HepG2 (cell line): ENCODE results near the gene PMVK. TPM values are rescaled to one million over a fixed set of nuclear protein-coding genes. Genes with fewer than 3 reads are reported as not detected.

Experiments
- ATAC-seq: fragments of 200-7000 bp; cut with Tn5 transposase; 3 replicates; pipeline ENCODE4 v1.9.1; 2020; ENCODE audit warnings: mild to moderate bottlenecking, moderate library complexity
- BruUV-seq: library from RNA; stranded (reverse); fragments of 400-500 nt; replicated peaks from 2 replicates; lab custom pipeline; 2021; lab: Mats Ljungman, UMichigan
- CTCF ChIA-PET: fragments of 300-600 bp; formaldehyde crosslinking; extraction: SDS; loops from one replicate; lab custom pipeline; 2021; ENCODE audit warnings: low total read pairs, inconsistent platforms, low intra/inter-chr PET ratio; lab: Yijun Ruan, JAX
- POLR2A ChIA-PET: fragments of 350-600 bp; sonication (Branson Sonifier 250); formaldehyde crosslinking; loops from one replicate; lab custom pipeline; 2020; ENCODE audit warnings: antibody characterized with exemption, inconsistent platforms; lab: Yijun Ruan, JAX
- DNase-seq: peaks from one replicate; pipeline ENCODE4 v3.0.0-alpha.2; 2015; ENCODE audit warnings: low spot score
- FAIRE-seq: peaks from 3 replicates; lab custom pipeline; 2011; peaks lifted over from hg19 to GRCh38; lab: Jason Lieb, UNC
- H2AFZ ChIP-seq: one replicate; pipeline ENCODE4 v1.6.1; 2011; ENCODE audit warnings: low read length, inconsistent platforms
- H3K27ac ChIP-seq: fragments of 300-600 bp; 3 replicates; pipeline ENCODE4 v1.8.0; 2011; ENCODE audit warnings: mixed run types, mild to moderate bottlenecking, mixed read lengths, low read length, inconsistent platforms; ENCODE audit not compliant: insufficient read depth; ENCODE audit errors: extremely low read length
- H3K27me3 ChIP-seq, 2 experiments: fragments of 200-600 bp in 1 of 2; 2 replicates in 1 of 2; 3 replicates in 1 of 2; pipeline versions ENCODE4 v1.6.0 to v1.8.0; 2011; ENCODE audit warnings: low read length in 2 of 2, mild to moderate bottlenecking in 2 of 2, moderate library complexity in 2 of 2, inconsistent platforms in 1 of 2; ENCODE audit not compliant: insufficient read depth in 2 of 2, control insufficient read depth in 1 of 2
- H3K36me3 ChIP-seq, 2 experiments: fragments of 200-600 bp in 1 of 2; replicated peaks in 1 of 2; 2 replicates in 1 of 2; 3 replicates in 1 of 2; pipeline versions ENCODE4 v1.5.1 to v1.8.0; 2011; ENCODE audit warnings: low read length in 2 of 2, inconsistent platforms in 1 of 2; ENCODE audit not compliant: insufficient read depth in 2 of 2, control insufficient read depth in 1 of 2
- H3K4me1 ChIP-seq: 2 replicates; pipeline ENCODE4 v1.5.1; 2012; ENCODE audit warnings: low read length, inconsistent platforms; ENCODE audit not compliant: insufficient read depth
- H3K4me2 ChIP-seq: 2 replicates; pipeline ENCODE4 v1.6.0; 2011; ENCODE audit warnings: low read depth, low read length, inconsistent platforms
- H3K4me3 ChIP-seq, 3 experiments: fragments of 200-600 bp in 1 of 3; sonication (generic), shearing (Covaris generic) in 1 of 3; replicated peaks in 1 of 3; 2 replicates each; pipeline ENCODE4 v1.5.1; 2011 to 2016; ENCODE audit warnings: low read length in 3 of 3, inconsistent platforms in 2 of 3, low read depth in 2 of 3, mild to moderate bottlenecking in 2 of 3, control low read depth in 1 of 3, mixed read lengths in 1 of 3; ENCODE audit not compliant: insufficient read depth in 1 of 3
- H3K79me2 ChIP-seq: one replicate; pipeline ENCODE4 v1.6.1; 2011; ENCODE audit warnings: low read length, inconsistent platforms; ENCODE audit not compliant: insufficient read depth
- H3K9ac ChIP-seq: 2 replicates; pipeline ENCODE4 v1.6.0; 2011; ENCODE audit warnings: mild to moderate bottlenecking, low read depth, low read length, inconsistent platforms; ENCODE audit not compliant: insufficient read depth
- H3K9me3 ChIP-seq: 2 replicates; pipeline ENCODE4 v1.5.1; 2012; ENCODE audit warnings: mild to moderate bottlenecking, low read length
- H4K20me1 ChIP-seq: 2 replicates; pipeline ENCODE4 v1.6.0; 2011; ENCODE audit warnings: inconsistent platforms, mild to moderate bottlenecking, low read length, moderate library complexity; ENCODE audit not compliant: insufficient read depth
- AFF4 ChIP-seq: sonication (generic); formaldehyde crosslinking; IDR thresholded peaks from 2 replicates; pipeline ENCODE4 v1.4.0; 2020; ENCODE audit warnings: missing genetic modification reagents
- CBFB ChIP-seq: sonication (generic); formaldehyde crosslinking; IDR thresholded peaks from 2 replicates; pipeline ENCODE4 v1.4.0; 2020; ENCODE audit warnings: missing genetic modification reagents
- CCDC6 ChIP-seq: sonication (generic); formaldehyde crosslinking; IDR thresholded peaks from 2 replicates; pipeline ENCODE4 v1.8.1; 2022; ENCODE audit warnings: mild to moderate bottlenecking, missing genetic modification reagents, moderate library complexity
- KLF13 ChIP-seq: sonication (generic); formaldehyde crosslinking; IDR thresholded peaks from 2 replicates; pipeline ENCODE4 v1.4.0; 2020; ENCODE audit warnings: mild to moderate bottlenecking, missing genetic modification reagents
- NCOR1 ChIP-seq: fragments of 200-600 bp; sonication (generic); IDR thresholded peaks from 2 replicates; pipeline ENCODE4 v1.7.0; 2017; ENCODE audit warnings: antibody characterized with exemption, low read length, borderline replicate concordance
- POLR2AphosphoS2 ChIP-seq: IDR thresholded peaks from 2 replicates; pipeline ENCODE4 v1.6.1; 2011; ENCODE audit warnings: low read depth, low read length, improper control_type of control experiment
- TFDP1 ChIP-seq: IDR thresholded peaks from 2 replicates; pipeline ENCODE4 v1.6.1; 2016; ENCODE audit warnings: missing compliant biosample characterization, missing genetic modification reagents, borderline replicate concordance
- ZMYM4 ChIP-seq: sonication (generic); formaldehyde crosslinking; IDR thresholded peaks from 2 replicates; pipeline ENCODE4 v1.8.1; 2023; ENCODE audit warnings: mild to moderate bottlenecking, missing genetic modification reagents
- ZNF180 ChIP-seq: sonication (generic); formaldehyde crosslinking; IDR thresholded peaks from 2 replicates; pipeline ENCODE4 v1.4.0; 2020; ENCODE audit warnings: low read depth, missing genetic modification reagents, borderline replicate concordance
- ZNF441 ChIP-seq: sonication (generic); formaldehyde crosslinking; IDR thresholded peaks from 2 replicates; pipeline ENCODE4 v1.7.0; 2021; ENCODE audit warnings: missing genetic modification reagents, borderline replicate concordance
- ZNF577 ChIP-seq: sonication (generic); formaldehyde crosslinking; IDR thresholded peaks from 2 replicates; pipeline ENCODE4 v1.4.0; 2020; ENCODE audit warnings: mild to moderate bottlenecking, low read depth, missing genetic modification reagents, borderline replicate concordance
- ZNF660 ChIP-seq: sonication (generic); formaldehyde crosslinking; IDR thresholded peaks from 2 replicates; pipeline ENCODE4 v1.5.1; 2020; ENCODE audit warnings: mild to moderate bottlenecking, low read depth, missing genetic modification reagents, borderline replicate concordance
- WGBS: methylation state at CpG from one replicate; pipeline ENCODE4 v1.1.6; 2017; ENCODE audit warnings: low lambda C conversion rate; 5-methylcytosine and 5-hydroxymethylcytosine counted together
- in situ Hi-C: cut with HindIII; loops from 2 replicates; pipeline ENCODE4 v1.10.0; 2017; ENCODE audit warnings: low pct_unique_long_range_greater_than_20kb; ENCODE audit not compliant: extremely low pct_ligation_motif_present
- intact Hi-C: fragments of 100-400 bp; cut with micrococcal nuclease; formaldehyde crosslinking; loops from one replicate; pipeline ENCODE4 v1.10.0; 2022; ENCODE audit not compliant: unreplicated experiment
- polyA plus RNA-seq, 8 experiments: library from polyadenylated mRNA; depleted of rRNA in 3 of 8; stranded (reverse) in 7 of 8; unstranded in 1 of 8; fragments of >200 nt; fragmentation: Illumina TruSeq in 4 of 8; extraction: Trizol in 4 of 8; gene quantifications; 2 replicates each; pipeline versions ENCODE4 v1.2.1 to v1.2.3, GENCODE V29; 2011 to 2016; ENCODE audit warnings: low read depth in 4 of 8, missing spikeins in 1 of 8, mixed read lengths in 1 of 8; ENCODE audit not compliant: insufficient read depth in 1 of 8
- total RNA-seq, 5 experiments: library from RNA; depleted of rRNA; stranded (reverse); fragments of >200 nt; fragmentation: Illumina TruSeq; extraction: Trizol; gene quantifications; 2 replicates each; pipeline ENCODE4 v1.2.3, GENCODE V29; 2016; ENCODE audit warnings: low read depth in 1 of 5
- TF ChIP-seq, protein P1 (sequence below): sonication (generic); formaldehyde crosslinking; IDR thresholded peaks from 2 replicates; pipeline ENCODE4 v1.5.1; 2020; ENCODE audit warnings: mild to moderate bottlenecking, moderate library complexity, missing genetic modification reagents

The PMVK gene
- total and polyA plus RNA-seq, 2 of the 13 experiments (the other 11 are each of a cell fraction or from before 2014, with no cell fraction given): 3.9 to 12.6 TPM

- TF ChIP-seq, protein P1, sequence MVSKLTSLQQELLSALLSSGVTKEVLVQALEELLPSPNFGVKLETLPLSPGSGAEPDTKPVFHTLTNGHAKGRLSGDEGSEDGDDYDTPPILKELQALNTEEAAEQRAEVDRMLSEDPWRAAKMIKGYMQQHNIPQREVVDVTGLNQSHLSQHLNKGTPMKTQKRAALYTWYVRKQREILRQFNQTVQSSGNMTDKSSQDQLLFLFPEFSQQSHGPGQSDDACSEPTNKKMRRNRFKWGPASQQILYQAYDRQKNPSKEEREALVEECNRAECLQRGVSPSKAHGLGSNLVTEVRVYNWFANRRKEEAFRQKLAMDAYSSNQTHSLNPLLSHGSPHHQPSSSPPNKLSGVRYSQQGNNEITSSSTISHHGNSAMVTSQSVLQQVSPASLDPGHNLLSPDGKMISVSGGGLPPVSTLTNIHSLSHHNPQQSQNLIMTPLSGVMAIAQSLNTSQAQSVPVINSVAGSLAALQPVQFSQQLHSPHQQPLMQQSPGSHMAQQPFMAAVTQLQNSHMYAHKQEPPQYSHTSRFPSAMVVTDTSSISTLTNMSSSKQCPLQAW (CRISPR knock-in tag): peak; percentile 56; the same call in 1 of the 2 replicates
- TF ChIP-seq, all 625 proteins: peak for 21
Measured at GRCh38 chr1:154941333-154942013, 5.0 kb upstream of the PMVK start (continued).

DNA sequence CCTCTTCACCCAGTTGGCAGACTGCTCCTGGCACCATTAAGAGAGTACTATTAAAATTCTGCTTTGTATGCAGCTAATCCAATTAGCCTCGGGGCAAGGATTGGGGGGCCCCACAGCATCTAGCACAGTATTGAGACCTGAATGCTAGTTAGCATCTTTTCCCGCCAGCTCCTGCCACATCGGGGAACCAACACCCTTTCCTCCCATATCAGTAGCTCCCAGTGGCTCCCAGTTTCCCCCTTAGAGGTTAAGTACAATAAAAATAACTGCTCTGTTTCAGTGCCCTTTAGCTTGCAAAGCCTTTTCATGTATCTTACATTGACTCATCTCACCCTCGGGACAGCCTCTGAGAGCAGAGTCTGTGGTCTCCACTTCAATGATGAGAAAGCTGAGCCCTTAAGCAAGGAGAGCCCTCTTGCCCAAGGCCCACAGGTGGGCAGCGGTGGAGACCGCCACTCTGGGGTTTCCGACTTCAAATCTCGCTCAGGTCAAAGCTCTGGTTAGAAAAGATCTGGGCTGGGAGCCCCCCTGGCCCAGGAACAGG lies 4.2 kb upstream of the PMVK start:
- Histone ChIP-seq H4K20me1 (no peaks in the 10 kb centered on the region), H3K9me3 (no peaks in the 10 kb centered on the region), H3K36me3 (no peaks in the 10 kb centered on the region; a peak in 1 of 5 replicates), H3K79me2 (no peaks in the 10 kb centered on the region), H3K4me3 (no peak overlapping the region), H3K4me1 (peaks cover 93% of the 10 kb centered on the region), H2AFZ (no peak overlapping the region), H3K27ac (peak overlapping the region; percentile 50), H3K9ac (0 out of 2 replicates have a peak overlapping the region, but pooled peaks have one; percentile 9), H3K27me3 (no peaks in the 10 kb centered on the region), H3K4me2 (peak overlapping the region; percentile 54; the same call in 1 of the 2 replicates)
- ChIA-PET POLR2A (interaction anchor here (1.2 to 2.7 kb wide), 5 partner anchors 9 to 32 kb away, joined by 3 to 14 read pairs (median 3); partner anchors contain the start of genes CKS1B, PBXIP1, PYGO2 and SHC1), CTCF (no interaction called here)
- ATAC-seq (no peak), FAIRE-seq (no peak), DNase-seq (no peak)
- no TSS peak for BruUV-seq
- intact Hi-C loops: no loop called here
- in situ Hi-C loops: no loop called here
- WGBS: 34% methylated on average over 6 of the region's 8 CpGs
- no peak for TF ChIP-seq CBFB (CRISPR knock-in tag)
- no peak for TF ChIP-seq KLF13 (CRISPR knock-in tag)
- no peak for TF ChIP-seq CCDC6 (CRISPR knock-in tag)
- no peak for TF ChIP-seq POLR2AphosphoS2
- TF ChIP-seq AFF4 (CRISPR knock-in tag): no peak
- TF ChIP-seq ZNF660 (CRISPR knock-in tag): no peak
- TF ChIP-seq TFDP1 (CRISPR knock-in tag): no peak
- no peak for TF ChIP-seq ZNF441 (CRISPR knock-in tag)
- TF ChIP-seq ZMYM4 (CRISPR knock-in tag): no peak
- no peak for TF ChIP-seq ZNF180
- TF ChIP-seq ZNF577 (CRISPR knock-in tag): no peak
- no peak for TF ChIP-seq NCOR1
